OCI-LY1 (cell line): ENCODE results near the gene CYTH4.

ENCODE experiments used
- H2AFZ ChIP-seq: fragments of 200-600 bp; sonication (generic), shearing (Covaris generic); 2 replicates; pipeline ENCODE4 v1.6.0; 2014; ENCODE audit warnings: antibody characterized with exemption, mild to moderate bottlenecking, low read length
- H3F3A ChIP-seq: fragments of 200-600 bp; sonication (generic), shearing (Covaris generic); 2 replicates; pipeline ENCODE4 v1.6.0; 2014; ENCODE audit warnings: mild to moderate bottlenecking, antibody characterized with exemption, low read length, moderate library complexity; ENCODE audit not compliant: insufficient read depth
- H3K27ac ChIP-seq: fragments of 200-600 bp; sonication (generic); 2 replicates; pipeline ENCODE4 v1.5.1; 2014; ENCODE audit warnings: low read length, mixed run types, mild to moderate bottlenecking, low read depth; ENCODE audit not compliant: poor library complexity, severe bottlenecking
- H3K27me3 ChIP-seq: fragments of 200-600 bp; sonication (generic); 2 replicates; pipeline ENCODE4 v1.6.0; 2014; ENCODE audit warnings: antibody characterized with exemption, mild to moderate bottlenecking, low read length, moderate library complexity; ENCODE audit not compliant: insufficient read depth
- H3K36me3 ChIP-seq: fragments of 200-600 bp; sonication (generic); 2 replicates; pipeline ENCODE4 v1.6.1; 2014; ENCODE audit warnings: mild to moderate bottlenecking, antibody characterized with exemption, low read length, moderate library complexity, mixed read lengths; ENCODE audit not compliant: insufficient read depth
- H3K4me1 ChIP-seq: fragments of 200-600 bp; sonication (generic); 2 replicates; pipeline ENCODE4 v1.5.1; 2014; ENCODE audit warnings: mild to moderate bottlenecking, low read length, moderate library complexity; ENCODE audit not compliant: insufficient read depth, severe bottlenecking
- H3K4me2 ChIP-seq: fragments of 200-600 bp; sonication (generic), shearing (Covaris generic); 2 replicates; pipeline ENCODE4 v1.6.1; 2014; ENCODE audit warnings: low read length
- H3K4me3 ChIP-seq: fragments of 200-600 bp; sonication (generic); 2 replicates; pipeline ENCODE4 v1.5.1; 2014; ENCODE audit warnings: low read length, low read depth, mild to moderate bottlenecking, mixed read lengths; ENCODE audit not compliant: poor library complexity, severe bottlenecking
- H3K79me2 ChIP-seq: fragments of 200-600 bp; shearing (Covaris generic); 2 replicates; pipeline ENCODE4 v1.6.1; 2016; ENCODE audit warnings: mixed run types, low read length, mixed read lengths; ENCODE audit not compliant: insufficient read depth
- H3K9ac ChIP-seq: fragments of 200-600 bp; sonication (generic), shearing (Covaris generic); 2 replicates; pipeline ENCODE4 v1.6.1; 2014; ENCODE audit warnings: mild to moderate bottlenecking, low read length, mixed read lengths
- H3K9me2 ChIP-seq: fragments of 200-600 bp; sonication (generic), shearing (Covaris generic); 2 replicates; pipeline ENCODE4 v1.6.1; 2014; ENCODE audit warnings: low read depth, mild to moderate bottlenecking, low read length, mixed read lengths
- H3K9me3 ChIP-seq: fragments of 200-600 bp; shearing (Covaris generic); 2 replicates; pipeline ENCODE4 v1.6.1; 2014; ENCODE audit warnings: low read length, mixed read lengths
- H4K20me1 ChIP-seq: fragments of 200-600 bp; sonication (generic), shearing (Covaris generic); 2 replicates; pipeline ENCODE4 v1.6.0; 2016; ENCODE audit warnings: mild to moderate bottlenecking, low read length; ENCODE audit not compliant: insufficient read depth
- EZH2 ChIP-seq: fragments of 200-600 bp; sonication (generic), shearing (Covaris generic); IDR thresholded peaks from 2 replicates; pipeline ENCODE4 v1.8.0; 2017; ENCODE audit warnings: borderline replicate concordance, mixed run types, mild to moderate bottlenecking, antibody characterized with exemption, low read length, moderate library complexity, mixed read lengths
- TF ChIP-seq, protein P1 (sequence below): fragments of 200-600 bp; sonication (generic), shearing (Covaris generic); IDR thresholded peaks from 2 replicates; pipeline ENCODE4 v1.5.1; 2017; ENCODE audit warnings: mild to moderate bottlenecking, antibody characterized with exemption, low read length, moderate library complexity, mixed read lengths

Gene CYTH4

DNA sequence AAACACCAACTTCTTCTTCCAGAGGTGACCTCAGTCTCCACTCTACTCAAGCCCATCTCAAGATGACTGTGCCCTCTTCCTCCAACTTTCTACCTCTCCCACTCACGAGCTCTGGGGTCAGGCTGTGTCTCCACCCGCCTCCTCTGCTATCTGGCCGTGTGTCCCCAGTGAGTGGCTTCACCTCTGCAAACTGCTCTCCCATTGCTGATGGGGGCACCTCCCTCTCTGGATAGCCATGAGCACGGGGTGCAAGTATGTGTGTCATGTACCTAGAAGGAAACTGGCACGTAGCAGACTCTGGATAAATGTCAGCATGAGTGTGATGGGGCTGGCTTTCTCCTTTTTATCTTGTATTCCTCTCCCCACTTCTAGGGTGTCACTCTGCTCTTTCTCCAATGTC is 20.0 kb upstream of the CYTH4 start:
- Histone ChIP-seq H3K9ac (no peak overlapping the region), H3K36me3 (peaks cover 3% of the 10 kb centered on the region; the same call in 1 of the 2 replicates), H3K27me3 (peaks cover 23% of the 10 kb centered on the region; the same call in 1 of the 2 replicates), H3K9me2 (no peaks in the 10 kb centered on the region), H3K9me3 (peaks cover 12% of the 10 kb centered on the region), H3K27ac (no peak overlapping the region), H3K4me3 (no peak overlapping the region), H3K79me2 (no peaks in the 10 kb centered on the region), H3K4me1 (peaks cover 19% of the 10 kb centered on the region), H3F3A (no peaks in the 10 kb centered on the region), H3K4me2 (no peak overlapping the region), H2AFZ (no peak overlapping the region), H4K20me1 (no peaks in the 10 kb centered on the region)
- TF ChIP-seq, protein P1, sequence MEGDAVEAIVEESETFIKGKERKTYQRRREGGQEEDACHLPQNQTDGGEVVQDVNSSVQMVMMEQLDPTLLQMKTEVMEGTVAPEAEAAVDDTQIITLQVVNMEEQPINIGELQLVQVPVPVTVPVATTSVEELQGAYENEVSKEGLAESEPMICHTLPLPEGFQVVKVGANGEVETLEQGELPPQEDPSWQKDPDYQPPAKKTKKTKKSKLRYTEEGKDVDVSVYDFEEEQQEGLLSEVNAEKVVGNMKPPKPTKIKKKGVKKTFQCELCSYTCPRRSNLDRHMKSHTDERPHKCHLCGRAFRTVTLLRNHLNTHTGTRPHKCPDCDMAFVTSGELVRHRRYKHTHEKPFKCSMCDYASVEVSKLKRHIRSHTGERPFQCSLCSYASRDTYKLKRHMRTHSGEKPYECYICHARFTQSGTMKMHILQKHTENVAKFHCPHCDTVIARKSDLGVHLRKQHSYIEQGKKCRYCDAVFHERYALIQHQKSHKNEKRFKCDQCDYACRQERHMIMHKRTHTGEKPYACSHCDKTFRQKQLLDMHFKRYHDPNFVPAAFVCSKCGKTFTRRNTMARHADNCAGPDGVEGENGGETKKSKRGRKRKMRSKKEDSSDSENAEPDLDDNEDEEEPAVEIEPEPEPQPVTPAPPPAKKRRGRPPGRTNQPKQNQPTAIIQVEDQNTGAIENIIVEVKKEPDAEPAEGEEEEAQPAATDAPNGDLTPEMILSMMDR: no peak
- TF ChIP-seq EZH2: no peak

DNA sequence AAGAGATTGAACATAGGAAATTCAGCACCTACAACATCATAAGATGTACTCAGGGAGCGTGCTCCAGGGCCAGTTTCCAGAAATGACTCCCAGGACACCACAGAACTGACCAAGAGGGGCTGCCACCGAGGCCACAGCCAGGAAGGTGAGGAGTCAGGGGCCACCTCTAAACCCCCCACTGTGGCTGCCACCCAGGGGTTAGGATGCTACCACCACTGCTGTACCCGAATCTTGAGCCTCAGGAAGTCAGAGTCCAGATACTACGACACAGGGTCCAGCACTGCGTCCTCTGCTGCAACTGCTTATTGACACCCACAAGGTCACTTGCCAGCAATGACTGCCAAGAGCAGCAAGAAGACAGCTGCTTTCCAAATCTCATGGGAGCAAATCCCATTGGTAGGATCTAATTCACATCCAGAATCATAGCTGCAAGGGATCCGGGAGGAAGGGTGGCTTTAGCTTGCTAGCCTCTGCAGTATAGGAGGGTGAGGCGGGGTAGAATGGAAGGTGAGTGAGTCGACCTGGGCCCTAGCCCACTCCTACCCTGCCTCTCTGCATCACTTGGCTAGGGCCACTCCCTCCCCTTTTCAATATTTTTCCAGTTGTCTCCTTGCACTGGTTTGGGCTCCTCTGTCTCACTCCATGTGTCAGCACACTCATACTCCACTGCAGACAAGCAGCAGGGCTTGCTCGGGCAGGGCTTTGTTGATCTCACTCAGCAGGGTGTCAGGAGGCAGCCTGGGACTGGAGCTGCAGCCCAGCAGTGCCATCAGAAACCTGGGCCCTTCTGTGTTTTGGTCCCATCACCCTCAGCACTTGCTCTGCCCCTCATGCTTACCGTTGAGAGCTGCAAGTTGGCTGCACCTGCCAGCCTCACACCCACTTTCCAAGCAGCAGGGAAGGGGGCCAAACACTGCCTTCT is 18.1 kb upstream of the CYTH4 start:
- H3K4me2 ChIP-seq: no peak overlapping the region

DNA sequence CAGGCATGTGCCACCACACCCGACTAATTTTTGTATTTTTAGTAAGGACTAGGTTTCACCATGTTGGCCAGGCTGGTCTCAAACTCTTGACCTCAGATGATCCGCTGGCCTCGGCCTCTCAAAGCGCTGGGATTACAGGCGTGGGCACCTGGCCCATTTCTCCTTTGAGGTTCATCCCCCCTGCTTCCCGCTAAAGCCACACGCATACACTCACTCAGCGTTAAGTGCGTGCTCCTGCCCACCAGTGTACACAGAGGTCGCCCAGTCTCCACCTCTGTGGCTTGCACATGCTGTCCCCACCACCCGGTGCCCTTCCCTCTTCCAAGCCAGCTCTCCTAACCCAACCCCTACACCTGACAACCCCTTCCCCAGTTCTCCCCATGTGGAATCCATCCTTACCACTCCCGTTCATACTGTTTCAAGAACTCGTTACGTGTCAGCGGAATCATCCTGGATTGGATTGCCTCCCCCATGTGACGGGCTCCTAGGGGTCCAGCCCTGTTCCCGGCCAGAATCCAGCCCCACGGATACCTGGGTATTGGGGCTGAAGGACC is 15.7 kb upstream of the CYTH4 start:
- no peaks in the 10 kb centered on the region for H3K9me2 ChIP-seq
- no peak overlapping the region for H3K9ac ChIP-seq
- no peaks in the 10 kb centered on the region for H3F3A ChIP-seq
- peaks cover 12% of the 10 kb centered on the region for H3K9me3 ChIP-seq
- H3K4me3 ChIP-seq: no peak overlapping the region
- peaks cover 29% of the 10 kb centered on the region; the same call in 1 of the 2 replicates for H3K27me3 ChIP-seq
- no peak overlapping the region for H3K27ac ChIP-seq
- peak overlapping the region; percentile 63 for H3K4me2 ChIP-seq
- no peak overlapping the region for H2AFZ ChIP-seq
- peaks cover 3% of the 10 kb centered on the region; the same call in 1 of the 2 replicates for H3K36me3 ChIP-seq
- no peaks in the 10 kb centered on the region for H3K79me2 ChIP-seq
- peaks cover 10% of the 10 kb centered on the region for H3K4me1 ChIP-seq
- no peaks in the 10 kb centered on the region for H4K20me1 ChIP-seq
- TF ChIP-seq, protein P1: no peak
- TF ChIP-seq EZH2: no peak

More for the DNA sequence above, 18.1 kb upstream of the CYTH4 start:
- H4K20me1 ChIP-seq: no peaks in the 10 kb centered on the region
- peaks cover 12% of the 10 kb centered on the region for H3K9me3 ChIP-seq
- H3K79me2 ChIP-seq: no peaks in the 10 kb centered on the region
- H3K36me3 ChIP-seq: peaks cover 3% of the 10 kb centered on the region; the same call in 1 of the 2 replicates
- H3K27ac ChIP-seq: no peak overlapping the region
- H3K9ac ChIP-seq: no peak overlapping the region
- H3K4me3 ChIP-seq: no peak overlapping the region
- H3K4me1 ChIP-seq: peaks cover 24% of the 10 kb centered on the region
- H3K27me3 ChIP-seq: peaks cover 27% of the 10 kb centered on the region; the same call in 1 of the 2 replicates
- H3K9me2 ChIP-seq: no peaks in the 10 kb centered on the region
- H3F3A ChIP-seq: no peaks in the 10 kb centered on the region
- no peak overlapping the region for H2AFZ ChIP-seq
- TF ChIP-seq, protein P1: no peak
- no peak for TF ChIP-seq EZH2
